Calu3 (cell line): ENCODE data around the gene SPRR2E. TPM values are rescaled to one million over a fixed set of nuclear protein-coding genes. Genes with fewer than 3 reads are reported as not detected.

Experiments used
- BruUV-seq: library from RNA; stranded (reverse); fragments of 400-500 nt; replicated peaks from 2 replicates; lab custom pipeline; 2021; lab: Mats Ljungman, UMichigan
- CTCF ChIA-PET: fragments of 300-600 bp; sonication (Branson Sonifier 250); formaldehyde crosslinking; loops from one replicate; lab custom pipeline; 2022; ENCODE audit warnings: antibody characterized with exemption; lab: Charles Lee
- DNase-seq: peaks from one replicate; pipeline ENCODE4 v3.0.0; 2022
- H3K27ac Mint-ChIP-seq: one replicate; pipeline ENCODE4 v1.8.0; 2022; ENCODE audit warnings: mixed read lengths; ENCODE audit not compliant: unreplicated experiment
- H3K27me3 Mint-ChIP-seq: one replicate; pipeline ENCODE4 v1.8.0; 2022; ENCODE audit warnings: mixed read lengths; ENCODE audit not compliant: unreplicated experiment
- H3K36me3 Mint-ChIP-seq: one replicate; pipeline ENCODE4 v1.8.0; 2022; ENCODE audit warnings: mild to moderate bottlenecking, moderate library complexity, mixed read lengths; ENCODE audit not compliant: insufficient read depth, unreplicated experiment
- H3K4me1 Mint-ChIP-seq: one replicate; pipeline ENCODE4 v1.8.0; 2022; ENCODE audit warnings: mild to moderate bottlenecking, low read depth, mixed read lengths; ENCODE audit not compliant: unreplicated experiment
- H3K4me3 Mint-ChIP-seq: one replicate; pipeline ENCODE4 v1.8.0; 2022; ENCODE audit warnings: mild to moderate bottlenecking, low read depth, moderate library complexity, mixed read lengths; ENCODE audit not compliant: unreplicated experiment
- H3K9me3 Mint-ChIP-seq: one replicate; pipeline ENCODE4 v1.8.0; 2022; ENCODE audit warnings: low read depth, mixed read lengths; ENCODE audit not compliant: unreplicated experiment
- CTCF ChIP-seq: fragments of 200-600 bp; IDR thresholded peaks from one replicate; pipeline ENCODE4 v1.8.0; 2022; ENCODE audit warnings: antibody characterized with exemption; ENCODE audit not compliant: unreplicated experiment
- intact Hi-C: fragments of 100-400 bp; cut with micrococcal nuclease; formaldehyde crosslinking; loops from one replicate; pipeline ENCODE4 v1.10.0; 2022; ENCODE audit not compliant: unreplicated experiment
- total RNA-seq: library from RNA; stranded (reverse); gene quantifications from 2 replicates; pipeline ENCODE4 v1.2.3, GENCODE V29; 2022

Gene SPRR2E
- total RNA-seq, 1 experiment from 2014 or later, result not detected

DNA sequence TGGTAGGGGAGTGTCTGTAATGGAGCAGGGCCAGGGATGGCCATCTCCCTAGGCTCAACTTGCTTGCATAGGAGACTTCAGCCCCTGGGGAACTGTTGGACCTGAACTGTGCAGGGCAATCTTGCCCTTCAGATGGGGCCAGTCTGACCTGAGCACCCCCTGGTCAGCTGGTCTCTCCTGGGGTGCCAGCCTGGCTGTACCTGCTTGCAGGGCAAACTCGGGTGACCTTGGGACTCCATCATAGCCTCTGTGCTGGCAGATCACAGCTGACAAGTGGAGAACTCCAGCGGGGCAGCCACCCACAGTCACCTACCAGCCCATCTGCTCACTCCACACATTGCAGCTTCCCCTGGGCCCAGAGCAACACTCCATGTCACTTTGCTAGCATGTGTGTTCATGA is 45.1 kb downstream of the SPRR2E start:
- Mint-ChIP-seq H3K9me3 (peaks cover 5% of the 10 kb centered on the region), H3K27me3 (peaks cover 14% of the 10 kb centered on the region), H3K36me3 (no peaks in the 10 kb centered on the region), H3K4me1 (no peaks in the 10 kb centered on the region), H3K4me3 (no peak overlapping the region), H3K27ac (no peak overlapping the region)
- CTCF ChIA-PET, result no interaction called here
- DNase-seq, result no peak
- TF ChIP-seq CTCF, result no peak
- intact Hi-C loops, result no loop called here
- BruUV-seq, result no TSS peak

Other genes with a start within 250 kb of the SPRR2E start
- not detected in 2 replicates for gene LCE7A, start 234.5 kb downstream of the SPRR2E start, total RNA-seq
- gene SMCP, start 216.2 kb downstream of the SPRR2E start, total RNA-seq, result not detected in 2 replicates
- gene IVL, start 186.0 kb downstream of the SPRR2E start, total RNA-seq, result 1.1 and 1.9 TPM in 2 replicates
- not detected in 2 replicates for gene SPRR5, start 147.3 kb downstream of the SPRR2E start, total RNA-seq
- not detected in 2 replicates for gene SPRR4, start 123.9 kb downstream of the SPRR2E start, total RNA-seq
- gene SPRR1A, start 110.4 kb downstream of the SPRR2E start, total RNA-seq, result not detected in 2 replicates
- gene SPRR3, start 92.8 kb downstream of the SPRR2E start, total RNA-seq, result 6.2 and 26.7 TPM in 2 replicates
- 3.1 TPM in 1 of 2 replicates, not detected in the other for gene SPRR1B, start 63.3 kb downstream of the SPRR2E start, total RNA-seq
- gene SPRR2D, start 53.4 kb downstream of the SPRR2E start, total RNA-seq, result not detected in 2 replicates
- gene SPRR2A, start 37.0 kb downstream of the SPRR2E start, total RNA-seq, result not detected in 2 replicates
- gene SPRR2B, start 22.9 kb downstream of the SPRR2E start, total RNA-seq, result not detected in 2 replicates
- not detected in 2 replicates for gene SPRR2F, start 19.0 kb upstream of the SPRR2E start, total RNA-seq
- not detected in 2 replicates for gene SPRR2G, start 56.4 kb upstream of the SPRR2E start, total RNA-seq
- gene LELP1, start 108.9 kb upstream of the SPRR2E start, total RNA-seq, result not detected in 2 replicates
- not detected in 2 replicates for gene PRR9, start 123.1 kb upstream of the SPRR2E start, total RNA-seq
- not detected in 2 replicates for gene LORICRIN, start 165.2 kb upstream of the SPRR2E start, total RNA-seq
- gene PGLYRP3, start 218.4 kb upstream of the SPRR2E start, total RNA-seq, result not detected in 2 replicates